MM.1S (cell line): Measurements from ENCODE around the gene NXPE1.

ENCODE experiments used
- CTCF ChIP-seq: fragments of 300-600 bp; sonication (generic); IDR thresholded peaks from 2 replicates; pipeline ENCODE4 v1.5.1; 2016; ENCODE audit warnings: antibody characterized with exemption, low read length, mixed read lengths
- EZH2 ChIP-seq: fragments of 300-600 bp; sonication (generic); optimal IDR thresholded peaks from 2 replicates; pipeline ENCODE3; 2017; ENCODE audit warnings: low read depth, mild to moderate bottlenecking, antibody characterized with exemption, low read length, mixed read lengths
- EZH2phosphoT487 ChIP-seq: fragments of 300-600 bp; sonication (generic); IDR thresholded peaks from 2 replicates; pipeline ENCODE4 v1.6.1; 2018; ENCODE audit warnings: antibody characterized with exemption, low read length

- TF ChIP-seq CTCF (no peak), EZH2 (no peak), EZH2phosphoT487 (no peak)
Measured at GRCh38 chr11:114479331-114479730, 80.3 kb downstream of the NXPE1 start.
